Natural killer cell (primary cell): ENCODE measurements around the gene CYP19A1. TPM values are rescaled to one million over a fixed set of nuclear protein-coding genes. Genes with fewer than 3 reads are reported as not detected.
"Not testable (repeated sequence)": the region's sequence is repeated elsewhere in the genome, so short reads cannot be mapped to it uniquely, and the experiment has no call there.

Experiments used
- ATAC-seq, 3 donors: fragments of 150-1000 bp in 2 of 3; fragments of 200-7000 bp in 1 of 3; cut with Tn5 transposase; 1 replicate in 1 of 3; 2 replicates in 2 of 3; pipeline ENCODE4 v1.10.0; 2021; ENCODE audit warnings: mild to moderate bottlenecking in 2 of 3, moderate library complexity in 2 of 3
- DNase-seq, 2 donors: peaks; one replicate each; pipeline versions ENCODE4 v3.0.0 to v3.0.0-alpha.2; 2013 to 2021; ENCODE audit warnings: mixed read lengths in 1 of 2
- H3K27ac ChIP-seq: one replicate; pipeline ENCODE4 v1.5.1; 2013; ENCODE audit warnings: mild to moderate bottlenecking, low read length
- H3K27me3 ChIP-seq: one replicate; pipeline ENCODE4 v1.6.1; 2013; ENCODE audit warnings: low read length; ENCODE audit not compliant: control insufficient read depth, insufficient read depth
- H3K36me3 ChIP-seq: one replicate; pipeline ENCODE4 v1.6.1; 2013; ENCODE audit warnings: low read length; ENCODE audit not compliant: control insufficient read depth, insufficient read depth
- H3K4me1 ChIP-seq: one replicate; pipeline ENCODE4 v1.6.1; 2013; ENCODE audit warnings: low read length; ENCODE audit not compliant: control insufficient read depth, insufficient read depth
- H3K4me3 ChIP-seq: one replicate; pipeline ENCODE4 v1.5.1; 2013; ENCODE audit warnings: low read length
- H3K9me3 ChIP-seq: one replicate; pipeline ENCODE4 v1.6.1; 2013; ENCODE audit warnings: low read length; ENCODE audit not compliant: control insufficient read depth, insufficient read depth
- H3K27ac Mint-ChIP-seq, 2 donors: one replicate each; pipeline ENCODE4 v1.8.0; 2022; ENCODE audit warnings: mild to moderate bottlenecking in 2 of 2, mixed read lengths in 2 of 2, moderate library complexity in 1 of 2
- H3K27me3 Mint-ChIP-seq, 2 donors: one replicate each; pipeline ENCODE4 v1.8.0; 2022; ENCODE audit warnings: low read depth in 2 of 2, mixed read lengths in 2 of 2
- H3K36me3 Mint-ChIP-seq: one replicate; pipeline ENCODE4 v1.8.0; 2022; ENCODE audit warnings: mixed read lengths
- H3K4me1 Mint-ChIP-seq, 2 donors: one replicate each; pipeline ENCODE4 v1.8.0; 2022; ENCODE audit warnings: mixed read lengths in 2 of 2
- H3K4me3 Mint-ChIP-seq: one replicate; pipeline ENCODE4 v1.8.0; 2022; ENCODE audit warnings: mild to moderate bottlenecking, moderate library complexity, mixed read lengths
- H3K9me3 Mint-ChIP-seq, 2 donors: one replicate each; pipeline ENCODE4 v1.8.0; 2022; ENCODE audit warnings: mixed read lengths in 2 of 2
- WGBS: methylation state at CpG from one replicate; pipeline ENCODE4 v1.1.7; 2013; ENCODE audit warnings: missing lambda C conversion rate; ENCODE audit not compliant: insufficient coverage; 5-methylcytosine and 5-hydroxymethylcytosine counted together
- intact Hi-C: fragments of 100-400 bp; cut with micrococcal nuclease; formaldehyde crosslinking; loops from one replicate; pipeline ENCODE4 v1.14.2; 2022
- total RNA-seq, 4 donors: library from RNA; stranded (reverse); fragments of 120-200 nt in 1 of 4; gene quantifications; one replicate each; pipeline versions ENCODE4 v1.2.3 to v1.2.4, GENCODE V29; 2013 to 2022
- TF ChIP-seq, protein P1 (sequence below): fragments of 200-600 bp; IDR thresholded peaks from one replicate; pipeline ENCODE4 v1.8.0; 2022; ENCODE audit warnings: antibody characterized with exemption

Gene CYP19A1
- total RNA-seq, 3 donors from 2014 or later (not counting 1 experiment from before 2014, with no cell fraction given), result not detected

DNA sequence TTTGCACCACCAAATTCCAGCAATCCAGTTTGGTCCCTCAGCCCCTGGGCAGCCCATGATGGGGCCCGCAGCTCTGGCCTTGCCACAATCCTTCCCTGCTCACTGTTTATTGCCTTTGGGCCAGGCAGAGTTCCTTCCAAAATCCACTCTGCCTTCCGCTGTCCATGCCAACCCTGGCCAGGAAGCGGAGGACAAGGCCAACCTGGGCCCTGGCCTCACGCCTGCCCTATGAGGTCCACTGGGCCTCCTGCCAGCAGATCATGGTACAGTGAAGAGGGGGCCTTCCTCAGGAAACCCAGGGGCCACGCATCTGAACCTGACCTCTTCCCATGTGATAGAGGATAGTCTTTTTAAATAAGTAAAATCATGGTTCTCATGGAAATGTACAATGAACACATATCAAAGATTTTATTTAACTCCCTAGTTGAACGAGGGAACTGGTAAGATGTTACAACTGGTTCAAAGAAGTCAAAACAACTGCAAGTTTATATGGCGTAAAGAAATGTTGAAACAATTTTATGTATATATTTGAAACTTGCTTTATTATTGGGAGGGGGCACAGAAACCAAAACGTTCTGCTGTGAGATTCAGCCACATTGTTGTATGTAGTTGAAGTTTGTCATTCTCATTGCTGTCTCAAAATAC is 147.8 kb downstream of the CYP19A1 start:
- Mint-ChIP-seq H3K9me3 (no peaks in the 10 kb centered on the region), H3K36me3 (no peaks in the 10 kb centered on the region), H3K4me1 (no peaks in the 10 kb centered on the region), H3K27ac (no peak overlapping the region), H3K4me3 (no peak overlapping the region), H3K27me3 (peaks cover 14 to 22% of the 10 kb centered on the region in 2 donors)
- Histone ChIP-seq H3K4me3 (no peak overlapping the region), H3K4me1 (peaks cover 4% of the 10 kb centered on the region), H3K27me3 (no peaks in the 10 kb centered on the region), H3K36me3 (no peaks in the 10 kb centered on the region), H3K9me3 (no peaks in the 10 kb centered on the region), H3K27ac (no peak overlapping the region)
- DNase-seq (no peak), ATAC-seq (no peak)
- TF ChIP-seq, protein P1, sequence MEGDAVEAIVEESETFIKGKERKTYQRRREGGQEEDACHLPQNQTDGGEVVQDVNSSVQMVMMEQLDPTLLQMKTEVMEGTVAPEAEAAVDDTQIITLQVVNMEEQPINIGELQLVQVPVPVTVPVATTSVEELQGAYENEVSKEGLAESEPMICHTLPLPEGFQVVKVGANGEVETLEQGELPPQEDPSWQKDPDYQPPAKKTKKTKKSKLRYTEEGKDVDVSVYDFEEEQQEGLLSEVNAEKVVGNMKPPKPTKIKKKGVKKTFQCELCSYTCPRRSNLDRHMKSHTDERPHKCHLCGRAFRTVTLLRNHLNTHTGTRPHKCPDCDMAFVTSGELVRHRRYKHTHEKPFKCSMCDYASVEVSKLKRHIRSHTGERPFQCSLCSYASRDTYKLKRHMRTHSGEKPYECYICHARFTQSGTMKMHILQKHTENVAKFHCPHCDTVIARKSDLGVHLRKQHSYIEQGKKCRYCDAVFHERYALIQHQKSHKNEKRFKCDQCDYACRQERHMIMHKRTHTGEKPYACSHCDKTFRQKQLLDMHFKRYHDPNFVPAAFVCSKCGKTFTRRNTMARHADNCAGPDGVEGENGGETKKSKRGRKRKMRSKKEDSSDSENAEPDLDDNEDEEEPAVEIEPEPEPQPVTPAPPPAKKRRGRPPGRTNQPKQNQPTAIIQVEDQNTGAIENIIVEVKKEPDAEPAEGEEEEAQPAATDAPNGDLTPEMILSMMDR, result no peak
- WGBS, result 89% methylated on average over 7 of the region's 8 CpGs
- intact Hi-C loops, result no loop called here

- no peaks in the 10 kb centered on the region for H3K27me3 ChIP-seq
- no peak overlapping the region for H3K4me3 ChIP-seq
- Mint-ChIP-seq H3K36me3 (no peaks in the 10 kb centered on the region), H3K4me3 (no peak overlapping the region), H3K27ac (no peak overlapping the region), H3K4me1 (no peaks in the 10 kb centered on the region), H3K27me3 (peaks cover 16 to 29% of the 10 kb centered on the region in 2 donors), H3K9me3 (no peaks in the 10 kb centered on the region)
- no peak overlapping the region for H3K27ac ChIP-seq
- DNase-seq (no peak), ATAC-seq (no peak)
- 62% methylated on average over 5 of the region's 6 CpGs for WGBS
- H3K9me3 ChIP-seq, result no peaks in the 10 kb centered on the region
- peaks cover 4% of the 10 kb centered on the region for H3K4me1 ChIP-seq
- H3K36me3 ChIP-seq, result no peaks in the 10 kb centered on the region
- TF ChIP-seq, protein P1, result no peak
- intact Hi-C loops, result no loop called here
Measured at GRCh38 chr15:51189669-51190385, 148.6 kb downstream of the CYP19A1 start.

DNA sequence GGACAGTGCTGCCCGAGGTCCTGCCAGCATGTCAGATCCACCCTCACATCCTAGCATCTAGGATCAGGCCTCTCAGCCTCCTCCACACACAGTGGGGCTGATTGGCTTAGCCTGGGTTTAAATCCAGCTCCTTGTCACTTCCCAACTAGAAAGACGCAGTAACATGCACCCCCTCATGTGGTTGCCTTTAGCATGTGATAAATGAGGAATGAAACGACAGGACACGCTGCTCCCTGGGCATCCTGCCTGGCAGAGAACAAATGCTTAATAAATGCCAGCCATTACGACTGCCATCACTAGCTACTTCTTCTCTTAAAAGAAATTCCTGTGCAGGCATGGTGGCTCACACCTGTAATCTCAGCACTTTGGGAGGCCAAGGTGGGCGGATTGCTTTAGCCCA is 149.6 kb downstream of the CYP19A1 start:
- H3K4me1 Mint-ChIP-seq, DNase-seq, H3K36me3 Mint-ChIP-seq, H3K27ac Mint-ChIP-seq, H3K27me3 ChIP-seq, H3K9me3 ChIP-seq, H3K4me3 ChIP-seq, H3K27ac ChIP-seq, ATAC-seq, intact Hi-C loops, H3K4me3 Mint-ChIP-seq, H3K9me3 Mint-ChIP-seq, H3K36me3 ChIP-seq, H3K4me1 ChIP-seq: not testable (repeated sequence)
- 93% methylated on average over 6 of the region's 6 CpGs for WGBS
- peaks cover 13 to 32% of the 10 kb centered on the region in 2 donors for H3K27me3 Mint-ChIP-seq

DNA sequence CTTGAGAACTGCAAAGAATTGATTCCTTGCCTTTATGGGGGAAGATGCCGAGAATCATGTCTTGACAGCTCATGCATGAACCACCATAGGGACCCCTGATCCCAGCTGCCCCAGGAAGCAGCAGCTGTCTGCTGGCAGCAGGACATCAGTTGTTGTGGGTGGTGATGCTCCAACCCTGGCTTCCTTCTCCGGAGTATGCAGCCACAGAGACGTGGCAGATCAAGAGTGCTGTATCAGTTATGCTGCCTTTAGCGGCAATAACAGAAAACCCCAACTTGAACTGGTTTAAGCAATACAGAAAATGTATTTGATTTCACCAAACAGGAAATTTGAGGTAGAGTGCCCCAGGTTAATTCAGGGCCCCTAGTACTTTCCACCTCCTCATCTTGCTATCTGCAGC is 151.5 kb downstream of the CYP19A1 start:
- TF ChIP-seq, protein P1, result no peak
- intact Hi-C loops, result no loop called here
- no peak for ATAC-seq
- Mint-ChIP-seq H3K27me3 (peaks cover 4 to 41% of the 10 kb centered on the region in 2 donors), H3K9me3 (no peaks in the 10 kb centered on the region), H3K4me1 (no peaks in the 10 kb centered on the region), H3K4me3 (no peak overlapping the region), H3K27ac (no peak overlapping the region), H3K36me3 (no peaks in the 10 kb centered on the region)
- 67% methylated on average over 4 of the region's 4 CpGs for WGBS
- Histone ChIP-seq H3K4me3 (no peak overlapping the region), H3K27ac (no peak overlapping the region), H3K4me1 (no peaks in the 10 kb centered on the region), H3K9me3 (no peaks in the 10 kb centered on the region), H3K27me3 (no peaks in the 10 kb centered on the region), H3K36me3 (no peaks in the 10 kb centered on the region)
- no peak for DNase-seq
